ENCODE data around the gene DNAJB8.
A peak's percentile ranks its signal among the peaks of the same experiment; 100 is the strongest.

DNAJB8 gene

DNA sequence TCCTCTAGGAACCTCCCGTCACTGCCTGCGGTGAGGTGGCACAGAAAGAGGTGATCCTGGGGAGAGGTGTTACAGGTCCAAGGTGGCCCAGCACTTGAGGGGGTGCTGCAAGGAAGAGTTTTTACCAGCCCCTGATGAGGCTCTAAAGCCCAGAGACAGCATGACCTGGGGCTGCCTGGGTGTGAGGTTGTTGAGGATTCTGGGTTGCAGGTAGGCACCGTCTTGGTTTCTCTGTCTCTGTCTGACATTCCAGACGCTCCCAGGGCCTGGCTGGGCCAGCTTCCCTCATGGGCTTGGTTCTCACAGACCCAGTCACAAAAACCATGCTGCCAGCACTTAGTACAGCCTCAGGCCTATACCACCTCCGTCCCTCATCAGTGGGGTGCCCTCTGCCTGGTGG, 31.1 kb downstream of the DNAJB8 start:
- Mint-ChIP-seq H3K4me1 (peaks cover 12% of the 10 kb centered on the region), H3K9me3 (no peaks in the 10 kb centered on the region), H3K27me3 (ENCODE audit: low read depth) (peaks cover 72% of the 10 kb centered on the region), H3K36me3 (ENCODE audit: low read depth) (no peaks in the 10 kb centered on the region), H3K27ac (no peak overlapping the region), H3K4me3 (no peak overlapping the region)
- TF ChIP-seq, protein P1, sequence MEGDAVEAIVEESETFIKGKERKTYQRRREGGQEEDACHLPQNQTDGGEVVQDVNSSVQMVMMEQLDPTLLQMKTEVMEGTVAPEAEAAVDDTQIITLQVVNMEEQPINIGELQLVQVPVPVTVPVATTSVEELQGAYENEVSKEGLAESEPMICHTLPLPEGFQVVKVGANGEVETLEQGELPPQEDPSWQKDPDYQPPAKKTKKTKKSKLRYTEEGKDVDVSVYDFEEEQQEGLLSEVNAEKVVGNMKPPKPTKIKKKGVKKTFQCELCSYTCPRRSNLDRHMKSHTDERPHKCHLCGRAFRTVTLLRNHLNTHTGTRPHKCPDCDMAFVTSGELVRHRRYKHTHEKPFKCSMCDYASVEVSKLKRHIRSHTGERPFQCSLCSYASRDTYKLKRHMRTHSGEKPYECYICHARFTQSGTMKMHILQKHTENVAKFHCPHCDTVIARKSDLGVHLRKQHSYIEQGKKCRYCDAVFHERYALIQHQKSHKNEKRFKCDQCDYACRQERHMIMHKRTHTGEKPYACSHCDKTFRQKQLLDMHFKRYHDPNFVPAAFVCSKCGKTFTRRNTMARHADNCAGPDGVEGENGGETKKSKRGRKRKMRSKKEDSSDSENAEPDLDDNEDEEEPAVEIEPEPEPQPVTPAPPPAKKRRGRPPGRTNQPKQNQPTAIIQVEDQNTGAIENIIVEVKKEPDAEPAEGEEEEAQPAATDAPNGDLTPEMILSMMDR (IDR thresholded peaks at IDR 0.05; ENCODE audit: unreplicated experiment in 3 of 3), result no peak

GRCh38 chr3:128435058-128435457, 31.6 kb downstream of the DNAJB8 start:
- H3K4me3 Mint-ChIP-seq, result no peak overlapping the region
- TF ChIP-seq, protein P1 (IDR thresholded peaks at IDR 0.05; ENCODE audit: unreplicated experiment in 3 of 3), result no peak
- no peaks in the 10 kb centered on the region for H3K9me3 Mint-ChIP-seq
- H3K36me3 Mint-ChIP-seq (ENCODE audit: low read depth), result no peaks in the 10 kb centered on the region
- H3K27ac Mint-ChIP-seq, result peak overlapping the region in 1 of 3 experiments; percentile 60
- H3K4me1 Mint-ChIP-seq, result peaks cover 12% of the 10 kb centered on the region
- peaks cover 72% of the 10 kb centered on the region for H3K27me3 Mint-ChIP-seq (ENCODE audit: low read depth)

DNA sequence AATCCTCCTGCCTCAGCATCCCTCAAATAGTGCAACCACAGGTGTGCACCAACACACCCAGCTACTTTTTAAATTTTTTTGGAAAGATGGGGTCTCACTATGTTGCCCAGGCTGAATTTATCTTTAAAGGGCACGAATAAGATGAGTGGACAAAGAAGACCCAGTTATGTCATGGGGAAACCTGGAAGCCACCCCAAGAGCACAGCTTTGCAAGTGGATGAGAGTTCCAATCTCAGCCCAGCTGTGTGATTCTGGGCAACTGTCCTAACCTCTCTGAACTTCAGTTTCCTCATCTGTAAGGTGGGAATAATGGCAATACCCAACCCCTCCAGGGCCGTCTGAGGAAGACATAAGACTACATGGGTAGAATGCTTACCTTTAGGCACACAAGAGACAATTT, 32.2 kb downstream of the DNAJB8 start:
- Mint-ChIP-seq H3K4me1 (peaks cover 12% of the 10 kb centered on the region), H3K36me3 (ENCODE audit: low read depth) (no peaks in the 10 kb centered on the region), H3K27me3 (ENCODE audit: low read depth) (peaks cover 72% of the 10 kb centered on the region), H3K27ac (no peak overlapping the region), H3K9me3 (no peaks in the 10 kb centered on the region), H3K4me3 (no peak overlapping the region)
- TF ChIP-seq, protein P1 (IDR thresholded peaks at IDR 0.05; ENCODE audit: unreplicated experiment in 3 of 3), result no peak

DNA sequence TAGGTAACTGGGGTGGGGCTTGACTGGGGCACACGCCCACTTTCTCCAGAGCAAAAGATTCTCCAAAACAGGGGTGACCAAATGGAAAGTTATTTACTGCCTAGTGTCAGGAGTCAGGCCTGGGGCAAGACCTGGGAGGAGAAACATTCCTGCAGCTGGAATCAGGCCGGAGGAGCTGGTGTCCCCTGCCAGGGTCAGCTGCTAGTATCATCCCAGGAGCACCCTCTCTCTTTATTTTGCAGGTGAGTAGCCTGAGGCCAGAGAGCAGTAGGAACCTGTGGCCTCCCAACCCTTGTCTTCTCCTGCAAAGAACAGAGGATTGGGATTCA, 32.9 kb downstream of the DNAJB8 start:
- H3K36me3 Mint-ChIP-seq (ENCODE audit: low read depth), result no peaks in the 10 kb centered on the region
- H3K9me3 Mint-ChIP-seq, result no peaks in the 10 kb centered on the region
- H3K27me3 Mint-ChIP-seq (ENCODE audit: low read depth), result peaks cover 67% of the 10 kb centered on the region
- H3K27ac Mint-ChIP-seq, result no peak overlapping the region
- TF ChIP-seq, protein P1 (IDR thresholded peaks at IDR 0.05; ENCODE audit: unreplicated experiment in 3 of 3), result no peak
- H3K4me1 Mint-ChIP-seq, result peaks cover 12% of the 10 kb centered on the region
- H3K4me3 Mint-ChIP-seq, result peak overlapping the region in 2 of 3 experiments; percentile 14 to 17

DNA sequence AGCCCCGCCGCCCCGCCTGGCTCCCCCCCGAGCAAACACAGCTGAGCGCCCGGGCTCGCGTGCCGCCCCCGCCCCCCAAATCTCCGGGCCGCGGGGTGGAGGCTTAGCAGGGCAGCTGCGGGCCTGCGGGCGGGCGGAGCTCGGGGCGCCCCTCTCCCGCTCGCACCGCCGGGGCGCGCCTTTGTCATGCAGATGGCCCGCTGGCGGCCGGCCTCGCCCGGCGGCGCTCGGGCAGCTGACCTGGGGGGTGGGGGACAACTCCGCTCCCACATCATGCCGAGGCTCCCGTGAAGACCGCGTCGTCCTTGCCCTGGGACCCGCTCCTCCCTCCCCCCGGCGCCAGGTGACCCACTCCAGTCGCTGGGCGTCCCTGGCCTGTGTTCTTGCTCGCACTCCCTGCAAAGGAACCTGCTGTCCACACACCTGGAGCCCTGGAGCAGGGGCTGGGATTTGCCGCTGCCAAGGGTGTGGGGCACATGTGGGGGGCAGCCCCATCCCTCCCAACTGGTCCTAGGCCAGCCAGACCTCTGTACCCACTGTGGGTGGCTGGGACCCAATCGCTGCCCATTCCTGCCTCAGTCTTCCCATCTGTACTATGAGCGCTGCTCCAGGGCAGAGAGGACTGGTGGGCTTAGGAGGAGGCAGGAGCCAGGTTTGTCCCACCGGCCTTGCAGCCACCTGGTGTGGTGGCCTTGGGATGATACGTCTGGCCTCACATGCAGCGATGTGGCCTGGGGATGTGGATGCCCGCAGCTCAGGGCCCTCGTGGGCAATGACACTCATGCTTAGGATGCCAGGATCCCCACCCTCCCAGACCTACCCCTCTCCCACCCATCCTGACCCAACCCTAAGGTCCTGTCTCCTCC, 33.5 kb downstream of the DNAJB8 start:
- no peaks in the 10 kb centered on the region for H3K9me3 Mint-ChIP-seq
- H3K27ac Mint-ChIP-seq, result no peak overlapping the region
- peak overlapping the region in 2 of 3 experiments; percentile 14 to 54 for H3K4me3 Mint-ChIP-seq
- H3K36me3 Mint-ChIP-seq (ENCODE audit: low read depth), result no peaks in the 10 kb centered on the region
- H3K27me3 Mint-ChIP-seq (ENCODE audit: low read depth), result peaks cover 71% of the 10 kb centered on the region
- TF ChIP-seq, protein P1 (IDR thresholded peaks at IDR 0.05; ENCODE audit: unreplicated experiment in 3 of 3), result no peak
- peaks cover 15% of the 10 kb centered on the region for H3K4me1 Mint-ChIP-seq

Measured in nephron (organoid).